SK-N-SH treated with all-trans-retinoic acid at 6 μM for 48 hours (cell line): ENCODE results near the gene ATCAY.

Experiments
- ATAC-seq: fragments of 200-7000 bp; cut with Tn5 transposase; 3 replicates; pipeline ENCODE4 v1.9.1; 2020; ENCODE audit warnings: mild to moderate bottlenecking, moderate library complexity
- ARNTL ChIP-seq: fragments of 450-650 bp; formaldehyde crosslinking; IDR thresholded peaks from 2 replicates; pipeline ENCODE4 v1.5.0; 2020; ENCODE audit warnings: low read depth, mild to moderate bottlenecking, moderate library complexity, borderline replicate concordance
- BACH2 ChIP-seq: fragments of 250-450 bp; sonication (Bioruptor Pico); IDR thresholded peaks from 2 replicates; pipeline ENCODE4 v1.9.0; 2021; ENCODE audit warnings: mild to moderate bottlenecking, borderline replicate concordance
- CSDC2 ChIP-seq: fragments of 250-450 bp; sonication (Bioruptor Pico); IDR thresholded peaks from 2 replicates; pipeline ENCODE4 v1.5.0; 2020; ENCODE audit warnings: mild to moderate bottlenecking, moderate library complexity
- ESRRG ChIP-seq: fragments of 250-450 bp; sonication (Bioruptor Pico); IDR thresholded peaks from 2 replicates; pipeline ENCODE4 v1.6.1; 2021; ENCODE audit warnings: mild to moderate bottlenecking
- GLIS3 ChIP-seq: fragments of 250-450 bp; sonication (Bioruptor Pico); IDR thresholded peaks from 2 replicates; pipeline ENCODE4 v1.5.0; 2020; ENCODE audit warnings: mild to moderate bottlenecking, moderate library complexity
- ISL1 ChIP-seq: fragments of 250-450 bp; sonication (Bioruptor Pico); IDR thresholded peaks from 2 replicates; pipeline ENCODE4 v2.1.2; 2022; ENCODE audit warnings: mild to moderate bottlenecking, moderate library complexity
- OSR1 ChIP-seq: fragments of 250-450 bp; sonication (Bioruptor Pico); IDR thresholded peaks from 2 replicates; pipeline ENCODE4 v1.8.0; 2022; ENCODE audit warnings: moderate library complexity, mild to moderate bottlenecking, inconsistent platforms
- PPARA ChIP-seq: fragments of 250-450 bp; sonication (Bioruptor Pico); IDR thresholded peaks from 2 replicates; pipeline ENCODE4 v1.5.0; 2020; ENCODE audit warnings: mild to moderate bottlenecking, borderline replicate concordance
- RARB ChIP-seq: fragments of 250-450 bp; sonication (Bioruptor Pico); IDR thresholded peaks from 2 replicates; pipeline ENCODE4 v1.8.0; 2021; ENCODE audit warnings: mild to moderate bottlenecking, moderate library complexity
- SNAI2 ChIP-seq: fragments of 250-450 bp; sonication (Bioruptor Pico); IDR thresholded peaks from 2 replicates; pipeline ENCODE4 v1.5.0; 2020; ENCODE audit warnings: mild to moderate bottlenecking, moderate library complexity
- TOX ChIP-seq: fragments of 250-450 bp; sonication (Bioruptor Pico); IDR thresholded peaks from 2 replicates; pipeline ENCODE4 v1.8.0; 2021; ENCODE audit warnings: mild to moderate bottlenecking, moderate library complexity, borderline replicate concordance
- ZFP30 ChIP-seq: fragments of 450-650 bp; formaldehyde crosslinking; IDR thresholded peaks from 2 replicates; pipeline ENCODE4 v1.5.0; 2022; ENCODE audit warnings: mild to moderate bottlenecking, moderate library complexity
- ZNF565 ChIP-seq: fragments of 450-650 bp; formaldehyde crosslinking; conservative IDR thresholded peaks from 2 replicates; pipeline ENCODE4 v1.5.0; 2020; ENCODE audit warnings: low read depth, mild to moderate bottlenecking, moderate library complexity
- ZNF70 ChIP-seq: fragments of 450-650 bp; formaldehyde crosslinking; IDR thresholded peaks from 2 replicates; pipeline ENCODE4 v1.5.0; 2020; ENCODE audit warnings: mild to moderate bottlenecking, moderate library complexity
- ZNF8 ChIP-seq: fragments of 450-650 bp; formaldehyde crosslinking; IDR thresholded peaks from 2 replicates; pipeline ENCODE4 v1.5.0; 2020; ENCODE audit warnings: mild to moderate bottlenecking, moderate library complexity
- TF ChIP-seq, protein P1 (sequence below): fragments of 250-450 bp; sonication (Bioruptor Pico); IDR thresholded peaks from 2 replicates; pipeline ENCODE4 v1.8.0; 2020; ENCODE audit warnings: mild to moderate bottlenecking, moderate library complexity, borderline replicate concordance
- TF ChIP-seq, protein P2 (sequence below): fragments of 250-450 bp; sonication (Bioruptor Pico); IDR thresholded peaks from 2 replicates; pipeline ENCODE4 v1.5.1; 2020; ENCODE audit warnings: low read depth, mild to moderate bottlenecking, moderate library complexity
- TF ChIP-seq, protein P3 (sequence below): fragments of 250-450 bp; sonication (Bioruptor Pico); IDR thresholded peaks from 2 replicates; pipeline ENCODE4 v1.8.0; 2021; ENCODE audit warnings: low read depth, mild to moderate bottlenecking, moderate library complexity, borderline replicate concordance
- TF ChIP-seq, protein P4 (sequence below): fragments of 250-450 bp; sonication (Bioruptor Pico); IDR thresholded peaks from 2 replicates; pipeline ENCODE4 v1.5.1; 2021; ENCODE audit warnings: mild to moderate bottlenecking, moderate library complexity
- TF ChIP-seq, protein P5 (sequence below): fragments of 250-450 bp; sonication (Bioruptor Pico); IDR thresholded peaks from 2 replicates; pipeline ENCODE4 v1.5.0; 2020; ENCODE audit warnings: mild to moderate bottlenecking, moderate library complexity

Gene ATCAY

DNA sequence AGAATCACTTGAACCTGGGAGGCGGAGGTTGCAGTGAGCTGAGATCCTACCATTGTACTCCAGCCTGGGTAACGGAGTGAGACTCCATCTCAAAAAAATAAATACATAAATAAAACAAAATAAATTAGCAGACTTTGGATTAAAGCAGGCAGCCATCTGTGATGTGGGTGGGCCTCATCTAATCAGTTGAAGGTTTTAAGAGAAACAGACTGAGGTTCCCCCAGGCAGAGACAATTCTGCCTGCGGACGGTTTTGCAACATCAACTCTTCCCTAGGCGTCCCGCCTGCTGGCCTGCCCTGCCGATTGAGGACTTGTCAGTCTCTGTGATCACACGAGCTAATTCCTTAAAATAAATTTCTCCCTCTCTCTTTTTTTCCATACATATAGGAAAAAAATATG lies 23.7 kb downstream of the ATCAY start:
- ATAC-seq = no peak

DNA sequence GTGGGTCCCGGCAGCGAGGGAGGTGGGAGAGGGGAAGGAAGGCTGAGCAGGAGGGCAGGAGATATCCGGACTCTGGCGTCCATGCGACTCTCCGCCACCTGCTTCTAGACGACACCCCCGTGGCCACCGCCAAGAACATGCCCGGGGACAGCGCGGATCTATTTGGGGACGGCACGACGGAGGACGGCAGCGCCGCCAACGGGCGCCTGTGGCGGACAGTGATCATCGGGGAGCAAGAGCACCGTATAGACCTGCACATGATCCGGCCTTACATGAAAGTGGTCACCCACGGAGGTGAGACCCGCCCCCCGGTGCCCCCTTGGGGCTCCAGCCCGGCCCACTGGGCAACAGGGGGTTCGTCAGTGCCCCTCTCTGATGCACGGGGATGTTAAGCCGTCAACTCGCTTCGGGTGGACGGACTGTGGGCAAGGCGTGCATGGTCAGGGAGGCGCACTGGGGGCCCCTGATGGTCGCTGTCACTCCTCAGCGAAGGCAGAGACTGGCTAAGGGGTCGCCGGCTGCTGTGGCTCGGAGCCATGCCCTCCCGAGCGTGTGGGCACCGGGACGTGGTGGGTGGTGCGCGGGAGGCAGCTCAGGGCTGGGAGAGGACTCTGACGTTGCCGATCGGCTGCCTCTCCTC lies 27.3 kb downstream of the ATCAY start:
- TF ChIP-seq BACH2 (CRISPR knock-in tag) = no peak
- TF ChIP-seq ZNF565 (CRISPR knock-in tag) = no peak
- no peak for TF ChIP-seq ZNF70 (CRISPR knock-in tag)
- TF ChIP-seq ESRRG (CRISPR knock-in tag) = no peak
- TF ChIP-seq ZNF8 = no peak
- no peak for TF ChIP-seq TOX (CRISPR knock-in tag)
- TF ChIP-seq, protein P1, sequence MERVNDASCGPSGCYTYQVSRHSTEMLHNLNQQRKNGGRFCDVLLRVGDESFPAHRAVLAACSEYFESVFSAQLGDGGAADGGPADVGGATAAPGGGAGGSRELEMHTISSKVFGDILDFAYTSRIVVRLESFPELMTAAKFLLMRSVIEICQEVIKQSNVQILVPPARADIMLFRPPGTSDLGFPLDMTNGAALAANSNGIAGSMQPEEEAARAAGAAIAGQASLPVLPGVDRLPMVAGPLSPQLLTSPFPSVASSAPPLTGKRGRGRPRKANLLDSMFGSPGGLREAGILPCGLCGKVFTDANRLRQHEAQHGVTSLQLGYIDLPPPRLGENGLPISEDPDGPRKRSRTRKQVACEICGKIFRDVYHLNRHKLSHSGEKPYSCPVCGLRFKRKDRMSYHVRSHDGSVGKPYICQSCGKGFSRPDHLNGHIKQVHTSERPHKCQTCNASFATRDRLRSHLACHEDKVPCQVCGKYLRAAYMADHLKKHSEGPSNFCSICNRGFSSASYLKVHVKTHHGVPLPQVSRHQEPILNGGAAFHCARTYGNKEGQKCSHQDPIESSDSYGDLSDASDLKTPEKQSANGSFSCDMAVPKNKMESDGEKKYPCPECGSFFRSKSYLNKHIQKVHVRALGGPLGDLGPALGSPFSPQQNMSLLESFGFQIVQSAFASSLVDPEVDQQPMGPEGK (CRISPR knock-in tag) = no peak
- no peak for TF ChIP-seq ARNTL
- TF ChIP-seq PPARA (CRISPR knock-in tag) = no peak
- TF ChIP-seq, protein P2, sequence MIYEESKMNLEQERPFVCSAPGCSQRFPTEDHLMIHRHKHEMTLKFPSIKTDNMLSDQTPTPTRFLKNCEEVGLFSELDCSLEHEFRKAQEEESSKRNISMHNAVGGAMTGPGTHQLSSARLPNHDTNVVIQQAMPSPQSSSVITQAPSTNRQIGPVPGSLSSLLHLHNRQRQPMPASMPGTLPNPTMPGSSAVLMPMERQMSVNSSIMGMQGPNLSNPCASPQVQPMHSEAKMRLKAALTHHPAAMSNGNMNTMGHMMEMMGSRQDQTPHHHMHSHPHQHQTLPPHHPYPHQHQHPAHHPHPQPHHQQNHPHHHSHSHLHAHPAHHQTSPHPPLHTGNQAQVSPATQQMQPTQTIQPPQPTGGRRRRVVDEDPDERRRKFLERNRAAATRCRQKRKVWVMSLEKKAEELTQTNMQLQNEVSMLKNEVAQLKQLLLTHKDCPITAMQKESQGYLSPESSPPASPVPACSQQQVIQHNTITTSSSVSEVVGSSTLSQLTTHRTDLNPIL (CRISPR knock-in tag) = no peak
- TF ChIP-seq, protein P3, sequence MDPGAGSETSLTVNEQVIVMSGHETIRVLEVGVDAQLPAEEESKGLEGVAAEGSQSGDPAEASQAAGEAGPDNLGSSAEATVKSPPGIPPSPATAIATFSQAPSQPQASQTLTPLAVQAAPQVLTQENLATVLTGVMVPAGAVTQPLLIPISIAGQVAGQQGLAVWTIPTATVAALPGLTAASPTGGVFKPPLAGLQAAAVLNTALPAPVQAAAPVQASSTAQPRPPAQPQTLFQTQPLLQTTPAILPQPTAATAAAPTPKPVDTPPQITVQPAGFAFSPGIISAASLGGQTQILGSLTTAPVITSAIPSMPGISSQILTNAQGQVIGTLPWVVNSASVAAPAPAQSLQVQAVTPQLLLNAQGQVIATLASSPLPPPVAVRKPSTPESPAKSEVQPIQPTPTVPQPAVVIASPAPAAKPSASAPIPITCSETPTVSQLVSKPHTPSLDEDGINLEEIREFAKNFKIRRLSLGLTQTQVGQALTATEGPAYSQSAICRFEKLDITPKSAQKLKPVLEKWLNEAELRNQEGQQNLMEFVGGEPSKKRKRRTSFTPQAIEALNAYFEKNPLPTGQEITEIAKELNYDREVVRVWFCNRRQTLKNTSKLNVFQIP = no peak
- TF ChIP-seq OSR1 (CRISPR knock-in tag) = no peak
- no peak for TF ChIP-seq GLIS3 (CRISPR knock-in tag)
- TF ChIP-seq ZFP30 (CRISPR knock-in tag) = no peak
- TF ChIP-seq, protein P4, sequence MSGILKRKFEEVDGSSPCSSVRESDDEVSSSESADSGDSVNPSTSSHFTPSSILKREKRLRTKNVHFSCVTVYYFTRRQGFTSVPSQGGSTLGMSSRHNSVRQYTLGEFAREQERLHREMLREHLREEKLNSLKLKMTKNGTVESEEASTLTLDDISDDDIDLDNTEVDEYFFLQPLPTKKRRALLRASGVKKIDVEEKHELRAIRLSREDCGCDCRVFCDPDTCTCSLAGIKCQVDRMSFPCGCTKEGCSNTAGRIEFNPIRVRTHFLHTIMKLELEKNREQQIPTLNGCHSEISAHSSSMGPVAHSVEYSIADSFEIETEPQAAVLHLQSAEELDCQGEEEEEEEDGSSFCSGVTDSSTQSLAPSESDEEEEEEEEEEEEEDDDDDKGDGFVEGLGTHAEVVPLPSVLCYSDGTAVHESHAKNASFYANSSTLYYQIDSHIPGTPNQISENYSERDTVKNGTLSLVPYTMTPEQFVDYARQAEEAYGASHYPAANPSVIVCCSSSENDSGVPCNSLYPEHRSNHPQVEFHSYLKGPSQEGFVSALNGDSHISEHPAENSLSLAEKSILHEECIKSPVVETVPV = no peak
- no peak for TF ChIP-seq ISL1 (CRISPR knock-in tag)
- no peak for TF ChIP-seq CSDC2 (CRISPR knock-in tag)
- TF ChIP-seq, protein P5, sequence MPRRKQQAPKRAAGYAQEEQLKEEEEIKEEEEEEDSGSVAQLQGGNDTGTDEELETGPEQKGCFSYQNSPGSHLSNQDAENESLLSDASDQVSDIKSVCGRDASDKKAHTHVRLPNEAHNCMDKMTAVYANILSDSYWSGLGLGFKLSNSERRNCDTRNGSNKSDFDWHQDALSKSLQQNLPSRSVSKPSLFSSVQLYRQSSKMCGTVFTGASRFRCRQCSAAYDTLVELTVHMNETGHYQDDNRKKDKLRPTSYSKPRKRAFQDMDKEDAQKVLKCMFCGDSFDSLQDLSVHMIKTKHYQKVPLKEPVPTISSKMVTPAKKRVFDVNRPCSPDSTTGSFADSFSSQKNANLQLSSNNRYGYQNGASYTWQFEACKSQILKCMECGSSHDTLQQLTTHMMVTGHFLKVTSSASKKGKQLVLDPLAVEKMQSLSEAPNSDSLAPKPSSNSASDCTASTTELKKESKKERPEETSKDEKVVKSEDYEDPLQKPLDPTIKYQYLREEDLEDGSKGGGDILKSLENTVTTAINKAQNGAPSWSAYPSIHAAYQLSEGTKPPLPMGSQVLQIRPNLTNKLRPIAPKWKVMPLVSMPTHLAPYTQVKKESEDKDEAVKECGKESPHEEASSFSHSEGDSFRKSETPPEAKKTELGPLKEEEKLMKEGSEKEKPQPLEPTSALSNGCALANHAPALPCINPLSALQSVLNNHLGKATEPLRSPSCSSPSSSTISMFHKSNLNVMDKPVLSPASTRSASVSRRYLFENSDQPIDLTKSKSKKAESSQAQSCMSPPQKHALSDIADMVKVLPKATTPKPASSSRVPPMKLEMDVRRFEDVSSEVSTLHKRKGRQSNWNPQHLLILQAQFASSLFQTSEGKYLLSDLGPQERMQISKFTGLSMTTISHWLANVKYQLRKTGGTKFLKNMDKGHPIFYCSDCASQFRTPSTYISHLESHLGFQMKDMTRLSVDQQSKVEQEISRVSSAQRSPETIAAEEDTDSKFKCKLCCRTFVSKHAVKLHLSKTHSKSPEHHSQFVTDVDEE (CRISPR knock-in tag) = no peak
- no peak for TF ChIP-seq SNAI2 (CRISPR knock-in tag)

More for the DNA sequence above, 23.7 kb downstream of the ATCAY start:
- TF ChIP-seq, protein P2 (CRISPR knock-in tag) = no peak
- TF ChIP-seq RARB (CRISPR knock-in tag) (no peak), PPARA (CRISPR knock-in tag) (no peak), ESRRG (CRISPR knock-in tag) (no peak), SNAI2 (CRISPR knock-in tag) (no peak)

More for the DNA sequence above, 27.3 kb downstream of the ATCAY start:
- no peak for ATAC-seq
